Stimulated activated CD4-positive, alpha-beta T cell treated with anti-CD3 and anti-CD28 coated beads, TNF-alpha, amount 100 ng/mL, for 1 hour (primary cell): ENCODE measurements around the gene PRM3.

Source experiments
- DNase-seq, 3 donors: peaks; one replicate each; pipeline ENCODE4 v3.0.0-alpha.2; 2020; ENCODE audit warnings: low read depth in 3 of 3, low spot score in 1 of 3

The PRM3 gene

DNA sequence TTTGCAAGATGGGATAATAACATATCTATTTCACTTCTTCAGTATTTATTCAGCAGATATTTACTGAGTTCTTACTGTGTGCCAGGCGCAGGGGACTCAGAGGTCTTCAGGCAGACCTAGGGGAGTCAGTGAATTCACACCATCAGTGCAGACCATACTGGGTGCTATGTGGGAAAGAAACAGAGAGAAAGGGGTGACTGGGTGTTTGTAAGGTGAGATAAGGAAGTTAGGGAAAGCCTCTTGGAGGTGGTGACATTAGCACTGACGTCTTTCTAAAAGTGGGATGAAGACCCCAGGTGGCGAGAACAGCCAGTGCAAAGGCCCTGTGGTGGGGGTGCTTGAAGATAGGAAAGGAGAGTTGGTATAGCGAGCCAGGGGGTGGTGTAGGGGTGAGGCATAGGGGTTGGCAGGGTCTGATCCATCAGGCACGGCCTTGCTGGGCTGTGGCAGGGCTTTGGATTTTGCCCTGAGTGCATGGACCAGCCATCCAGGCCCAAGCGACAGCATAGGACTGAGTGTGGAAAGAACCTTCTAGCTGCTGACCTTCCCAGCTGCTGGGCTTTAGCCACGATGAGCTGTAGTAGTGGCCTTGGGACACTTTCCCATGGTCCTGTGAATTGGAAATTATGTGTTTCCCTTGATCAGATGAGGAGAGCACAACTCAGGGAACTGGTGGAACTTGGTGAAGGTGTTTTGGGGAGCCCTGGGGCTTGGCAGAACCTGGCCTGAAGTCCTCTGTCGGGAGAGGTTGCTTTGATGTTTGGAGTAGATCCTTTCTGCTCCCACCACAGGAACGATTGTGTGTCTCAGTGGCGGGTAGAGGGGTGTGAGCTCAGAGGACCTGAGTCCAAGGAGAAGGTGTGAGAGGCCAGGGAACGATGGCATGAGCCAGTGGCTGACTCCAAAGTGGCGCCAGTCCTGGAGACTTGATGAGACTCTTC, 13.5 kb downstream of the PRM3 start:
- no peak for DNase-seq

DNA sequence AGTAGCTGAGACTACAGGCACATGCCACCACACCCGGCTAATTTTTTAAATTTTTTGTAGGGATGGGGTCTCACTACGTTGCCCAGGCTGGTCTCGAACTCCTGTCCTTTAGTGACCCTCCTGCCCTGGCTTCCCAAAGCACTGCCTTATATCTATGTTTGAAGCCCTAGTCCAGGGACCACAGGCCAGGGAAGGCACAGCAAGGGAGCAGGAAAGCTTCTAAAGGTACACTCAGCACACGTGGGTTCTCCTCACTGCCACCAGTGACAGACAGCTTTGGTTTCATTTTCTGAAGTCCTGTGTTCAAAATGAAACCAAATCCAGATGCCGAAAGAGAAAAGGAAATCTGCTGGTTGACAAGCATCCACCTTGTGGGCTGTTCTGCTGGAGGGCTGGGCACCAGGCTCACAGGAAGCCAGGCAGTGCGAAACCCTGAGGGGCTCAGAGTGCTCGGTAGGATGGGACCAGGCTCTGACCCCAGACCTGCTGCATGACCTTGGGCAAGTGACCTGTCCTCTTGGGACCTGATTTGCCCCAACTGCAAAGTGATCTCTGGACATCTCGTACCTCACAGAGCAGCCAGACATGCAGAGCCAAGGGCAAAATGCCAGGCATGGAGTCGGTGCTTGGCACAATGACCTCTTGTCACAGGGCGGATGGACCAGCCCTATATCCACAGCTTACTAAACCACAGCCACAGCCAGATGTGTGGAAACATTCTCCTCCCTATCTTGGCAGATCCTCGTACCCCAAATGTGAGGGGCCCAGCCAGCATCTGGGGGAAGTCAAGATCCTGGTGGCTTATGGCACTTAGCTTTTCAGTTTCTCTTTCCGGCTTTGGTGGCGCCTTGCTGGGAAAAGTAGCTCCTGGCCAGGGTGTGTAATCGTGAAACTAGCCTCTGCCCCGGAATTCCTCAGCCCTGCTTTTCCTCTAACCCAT, 14.6 kb downstream of the PRM3 start:
- no peak for DNase-seq

DNA sequence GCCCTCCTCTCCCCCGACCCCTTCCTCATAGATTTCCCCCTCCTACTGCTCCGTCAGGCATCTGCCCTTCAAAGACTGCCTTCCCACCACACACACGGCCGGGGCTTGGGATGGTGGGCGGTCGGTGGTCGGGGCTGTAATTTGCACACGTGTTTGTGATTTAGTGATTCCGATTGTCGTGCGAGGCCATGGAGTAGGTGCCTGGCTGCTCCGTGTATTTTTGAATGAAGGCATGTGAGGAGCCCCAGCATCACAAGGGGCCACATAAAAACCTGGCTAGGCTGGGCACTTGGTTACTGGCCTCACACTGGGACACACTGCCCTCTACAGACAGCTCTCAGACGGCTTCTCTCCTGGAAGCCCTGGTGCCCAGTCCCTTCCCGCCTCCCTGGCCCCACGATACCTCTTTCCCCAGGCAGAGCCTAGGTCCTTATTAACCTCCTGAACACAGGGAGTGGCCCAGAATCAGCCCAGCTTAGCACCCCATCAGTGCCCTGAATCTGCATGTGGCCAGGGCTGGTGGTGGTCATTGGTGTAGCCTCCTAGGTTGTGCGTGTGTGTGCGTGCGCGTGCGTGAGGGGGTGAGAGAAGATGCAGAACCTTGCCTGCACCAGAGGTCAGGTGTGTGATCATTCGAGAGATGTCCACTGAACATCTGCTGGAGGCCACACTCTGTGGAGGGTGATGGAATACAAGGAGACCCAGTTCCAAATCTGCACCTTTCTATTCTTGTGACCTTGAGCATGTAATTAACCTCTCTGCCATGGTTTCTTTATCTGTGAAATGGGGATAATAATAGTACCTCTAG, 16.1 kb downstream of the PRM3 start:
- no peak for DNase-seq

DNA sequence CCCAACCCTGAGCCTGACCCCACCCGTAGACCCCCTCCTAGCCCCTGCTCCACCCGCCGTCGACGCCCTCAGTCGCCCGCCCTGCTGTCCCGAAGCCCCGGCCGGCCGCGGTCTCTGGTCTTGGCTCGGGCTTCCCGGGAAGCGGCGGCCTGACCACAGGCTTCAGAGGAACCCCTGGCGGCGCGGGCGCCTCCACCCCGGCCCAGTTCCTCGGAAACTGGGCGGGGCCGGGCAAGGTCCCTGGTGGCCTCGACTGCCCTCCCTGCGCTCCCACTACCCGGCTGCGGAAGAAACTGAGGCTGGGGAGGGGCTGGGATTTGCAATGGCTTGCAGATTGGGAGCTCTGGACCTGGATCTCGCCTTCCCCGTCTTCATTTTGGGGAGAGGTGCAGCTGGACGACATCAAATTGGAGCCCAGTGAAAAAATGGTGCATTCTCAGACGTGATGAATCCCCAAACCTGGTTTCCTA, 16.7 kb downstream of the PRM3 start:
- no peak for DNase-seq

DNA sequence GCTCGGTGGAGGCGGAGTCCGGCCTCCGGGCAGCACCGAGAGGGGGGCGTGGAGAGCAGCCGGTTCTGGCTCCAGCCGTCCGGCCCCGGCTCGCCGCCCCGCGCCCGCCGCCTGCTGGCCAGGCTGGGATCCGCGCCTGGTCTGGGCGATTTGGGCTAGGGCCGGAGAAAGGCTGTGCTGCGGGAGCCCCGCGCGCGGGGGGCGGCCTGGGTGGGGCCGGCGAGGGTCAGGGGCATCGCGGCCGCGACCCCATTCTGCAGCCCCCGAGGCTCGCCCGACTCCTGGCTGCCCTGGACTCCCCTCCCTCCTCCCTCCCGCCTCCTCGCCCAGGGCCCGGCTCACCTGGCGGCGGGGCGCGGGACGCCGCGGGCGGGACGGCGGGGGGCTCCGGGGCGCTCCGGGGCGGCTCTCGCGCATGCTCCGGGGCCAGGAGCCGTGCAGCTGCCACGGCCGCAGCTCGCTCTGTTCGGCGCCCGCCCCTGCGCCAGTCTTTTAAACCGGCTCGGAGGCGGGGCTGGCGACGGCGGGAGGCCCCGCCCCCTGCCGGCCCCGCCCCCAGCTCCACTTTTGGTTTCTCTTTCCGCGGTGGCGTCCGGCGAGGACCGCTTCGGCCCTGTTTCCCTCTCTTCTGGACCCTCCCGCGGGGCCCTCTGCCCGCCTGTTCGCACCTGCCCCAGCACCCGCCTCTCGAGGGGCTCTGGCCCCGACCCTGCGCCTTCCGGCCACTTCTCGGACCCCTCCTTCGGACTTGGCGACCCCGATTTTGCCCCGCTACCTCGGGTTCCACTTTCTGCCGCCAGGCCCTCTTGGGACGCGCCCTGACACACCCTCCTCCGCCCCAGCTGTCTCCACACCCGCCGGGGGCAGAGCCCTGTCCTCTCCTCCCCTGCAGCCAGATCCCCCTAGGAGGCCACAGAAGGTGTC, 17.4 kb downstream of the PRM3 start, which contains the start of gene SOCS1:
Gene SOCS1 (minus strand): TSS at position 468 of the 924 bp plus-strand sequence. CDS start 726 bp downstream, outside the sequence.
- DNase-seq: peak; percentile 75 to 90 (median 87)

DNA sequence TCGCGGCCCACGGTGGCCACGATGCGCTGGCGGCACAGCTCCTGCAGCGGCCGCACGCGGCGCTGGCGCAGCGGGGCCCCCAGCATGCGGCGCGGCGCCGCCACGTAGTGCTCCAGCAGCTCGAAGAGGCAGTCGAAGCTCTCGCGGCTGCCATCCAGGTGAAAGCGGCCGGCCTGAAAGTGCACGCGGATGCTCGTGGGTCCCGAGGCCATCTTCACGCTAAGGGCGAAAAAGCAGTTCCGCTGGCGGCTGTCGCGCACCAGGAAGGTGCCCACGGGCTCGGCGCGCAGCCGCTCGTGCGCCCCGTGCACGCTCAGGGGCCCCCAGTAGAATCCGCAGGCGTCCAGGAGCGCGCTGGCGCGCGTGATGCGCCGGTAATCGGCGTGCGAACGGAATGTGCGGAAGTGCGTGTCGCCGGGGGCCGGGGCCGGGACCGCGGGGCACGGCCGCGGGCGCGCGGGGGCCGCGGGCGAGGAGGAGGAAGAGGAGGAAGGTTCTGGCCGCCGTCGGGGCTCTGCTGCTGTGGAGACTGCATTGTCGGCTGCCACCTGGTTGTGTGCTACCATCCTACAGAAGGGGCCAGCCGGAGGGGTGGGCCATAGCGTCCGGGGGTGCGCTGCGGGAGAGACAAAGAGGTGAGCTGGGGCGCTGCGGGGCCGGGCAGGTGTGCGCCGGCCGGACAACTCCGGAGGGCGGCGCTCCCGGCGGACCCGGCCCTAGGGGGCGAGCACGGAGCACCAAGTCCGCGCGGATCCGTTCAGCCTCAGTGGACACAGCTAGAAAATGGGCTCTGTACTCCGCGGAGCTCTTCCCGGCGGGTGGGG, 18.3 kb downstream of the PRM3 start:
- peak in 1 of 3 donors; percentile 46 for DNase-seq

DNA sequence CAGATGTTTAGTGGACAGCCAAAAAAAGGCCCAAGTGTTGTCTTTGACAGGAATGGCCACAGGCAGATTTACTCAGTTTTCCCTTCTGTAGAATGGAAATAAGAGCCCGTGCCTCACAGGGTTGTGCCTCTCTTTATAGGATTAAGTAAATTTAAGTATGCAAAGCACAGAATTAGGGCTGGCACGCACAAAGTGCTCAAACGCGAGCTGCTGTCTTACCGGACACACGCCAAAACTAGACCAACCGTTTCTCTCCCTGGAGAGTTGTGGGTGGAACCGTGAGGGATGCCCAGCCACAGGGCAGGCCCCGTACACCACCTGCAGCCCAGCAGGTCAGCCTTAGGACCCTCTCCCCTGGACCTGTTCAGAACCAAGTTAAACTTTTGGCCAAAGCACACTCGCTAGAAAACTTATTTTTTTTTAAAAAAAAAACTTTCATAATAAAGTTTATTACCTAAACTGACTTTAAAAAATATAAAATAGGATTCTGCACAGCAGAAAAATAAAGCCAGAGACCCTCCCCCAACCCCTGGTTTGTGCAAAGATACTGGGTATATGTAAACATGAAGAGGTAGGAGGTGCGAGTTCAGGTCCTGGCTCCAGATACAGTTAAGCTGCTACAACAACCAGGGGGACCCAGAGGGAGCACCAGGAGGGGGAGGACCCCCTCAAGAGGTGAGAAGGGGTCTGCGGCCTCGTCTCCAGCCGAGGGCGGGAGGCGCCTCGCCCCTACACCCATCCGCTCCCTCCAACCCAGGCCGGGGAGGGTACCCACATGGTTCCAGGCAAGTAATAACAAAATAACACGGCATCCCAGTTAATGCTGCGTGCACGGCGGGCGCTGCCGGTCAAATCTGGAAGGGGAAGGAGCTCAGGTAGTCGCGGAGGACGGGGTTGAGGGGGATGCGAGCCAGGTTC, 19.2 kb downstream of the PRM3 start:
- DNase-seq: no peak

DNA sequence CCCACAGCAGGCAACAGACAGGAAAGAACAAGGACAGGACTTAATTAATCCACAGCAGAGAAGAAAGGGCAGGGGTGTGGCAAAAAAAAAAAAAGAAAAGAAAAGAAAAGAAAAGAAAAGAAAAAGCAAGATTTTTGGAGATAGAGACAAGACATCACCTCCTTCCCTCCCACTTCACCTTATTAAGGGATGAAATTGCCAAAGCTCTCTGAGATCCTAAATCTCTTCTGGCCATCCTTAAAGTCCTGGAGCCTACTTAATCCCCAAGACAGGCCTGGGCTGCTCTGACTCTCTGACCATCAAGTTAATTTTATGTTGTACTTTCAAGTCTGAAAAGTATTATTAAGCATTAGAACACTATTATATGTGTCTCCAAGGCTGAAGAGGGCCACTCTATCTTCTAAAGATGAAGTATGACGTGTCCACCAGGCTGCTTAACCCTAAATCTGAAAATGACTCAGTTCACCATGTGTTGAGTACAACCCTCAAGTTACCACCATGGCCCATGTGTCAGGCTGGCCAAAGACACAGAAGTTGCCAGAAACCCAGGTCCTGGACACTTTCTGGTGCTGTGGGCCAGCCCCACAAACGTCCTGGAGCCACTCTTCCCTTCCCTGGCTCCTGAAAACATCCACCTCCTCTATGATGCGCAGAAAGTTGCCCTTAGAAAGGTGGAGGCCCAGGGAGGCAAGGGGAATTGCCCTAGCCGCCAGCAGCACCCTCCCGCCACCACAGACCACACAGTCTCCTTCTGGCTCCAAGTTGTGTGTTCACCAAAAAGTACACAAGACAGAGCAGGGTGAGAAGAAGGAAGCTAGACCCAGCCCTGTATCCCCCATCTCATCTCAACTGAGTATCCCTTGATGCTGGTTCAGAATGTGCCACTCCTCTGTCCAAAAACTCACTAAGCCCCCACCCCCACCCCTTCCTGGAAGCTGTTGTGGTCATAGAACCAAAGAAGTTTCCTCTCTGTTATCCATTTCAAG, 20.1 kb downstream of the PRM3 start:
- DNase-seq: no peak

DNA sequence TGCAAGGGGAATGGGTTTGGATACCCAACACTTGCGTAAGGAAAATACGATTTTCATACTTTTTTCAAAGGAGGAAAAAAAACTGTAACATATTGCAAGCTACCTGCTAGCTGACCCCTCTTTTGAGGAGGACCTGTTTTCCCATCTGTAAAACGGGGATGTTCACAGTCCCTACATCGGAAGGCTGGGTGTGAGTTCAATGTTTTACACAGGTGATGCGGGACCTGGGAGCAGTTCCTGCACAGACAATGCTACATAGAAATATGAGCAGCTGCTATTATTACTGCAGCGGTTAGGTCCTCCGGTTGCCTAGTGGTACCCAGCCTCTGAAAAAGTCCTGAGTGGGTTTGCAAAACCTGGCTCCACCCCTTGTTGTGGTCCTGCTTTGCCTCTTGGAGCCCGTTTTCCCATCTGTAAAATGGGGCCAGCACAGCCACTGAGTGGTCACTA, 20.9 kb downstream of the PRM3 start:
- no peak for DNase-seq

DNA sequence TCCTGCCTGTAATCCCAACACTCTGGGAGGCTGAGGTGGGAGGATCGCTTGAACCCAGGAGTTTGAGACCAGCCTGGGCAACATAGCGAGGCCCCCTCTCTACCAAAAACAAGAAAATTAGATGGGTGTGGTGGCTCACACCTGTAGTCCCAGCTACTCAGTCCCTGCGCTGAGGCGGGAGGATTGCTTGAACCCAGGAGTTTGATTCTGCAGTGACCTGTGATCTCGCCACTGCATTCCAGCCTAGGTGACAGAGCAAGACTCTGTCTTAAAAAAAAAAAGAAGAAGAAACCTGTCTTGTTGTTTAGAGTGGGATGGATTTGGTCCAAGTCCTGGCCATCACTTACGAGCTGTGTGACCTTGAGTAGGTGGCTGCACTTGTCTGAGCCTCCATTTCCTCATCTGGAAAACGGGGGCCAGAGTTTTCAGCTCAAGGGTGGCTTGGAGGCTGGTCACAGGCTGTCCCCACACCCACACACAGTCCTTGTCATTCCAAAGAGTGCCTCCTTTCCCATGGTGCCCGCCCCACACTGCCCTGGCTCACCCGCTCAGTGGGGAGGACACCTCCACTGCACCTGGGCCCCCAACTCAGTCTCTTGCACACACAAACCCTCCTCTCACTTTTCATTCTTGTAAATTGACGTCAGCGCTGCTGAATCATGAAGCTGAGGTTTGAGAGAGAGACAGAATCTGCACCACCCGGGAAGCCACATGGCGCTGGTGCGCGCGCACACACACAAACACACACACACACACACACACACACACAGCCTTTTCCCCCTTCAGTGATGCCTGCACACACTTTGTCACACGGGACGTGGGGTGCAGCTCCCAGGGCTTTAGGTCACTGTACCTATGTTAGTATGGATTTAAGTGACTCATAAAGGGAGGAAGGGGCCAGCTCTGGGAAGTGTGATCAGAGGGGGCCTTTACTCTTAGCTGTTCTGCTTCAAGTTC, 21.6 kb downstream of the PRM3 start:
- DNase-seq: peak; percentile 60 to 66 (median 65)

DNA sequence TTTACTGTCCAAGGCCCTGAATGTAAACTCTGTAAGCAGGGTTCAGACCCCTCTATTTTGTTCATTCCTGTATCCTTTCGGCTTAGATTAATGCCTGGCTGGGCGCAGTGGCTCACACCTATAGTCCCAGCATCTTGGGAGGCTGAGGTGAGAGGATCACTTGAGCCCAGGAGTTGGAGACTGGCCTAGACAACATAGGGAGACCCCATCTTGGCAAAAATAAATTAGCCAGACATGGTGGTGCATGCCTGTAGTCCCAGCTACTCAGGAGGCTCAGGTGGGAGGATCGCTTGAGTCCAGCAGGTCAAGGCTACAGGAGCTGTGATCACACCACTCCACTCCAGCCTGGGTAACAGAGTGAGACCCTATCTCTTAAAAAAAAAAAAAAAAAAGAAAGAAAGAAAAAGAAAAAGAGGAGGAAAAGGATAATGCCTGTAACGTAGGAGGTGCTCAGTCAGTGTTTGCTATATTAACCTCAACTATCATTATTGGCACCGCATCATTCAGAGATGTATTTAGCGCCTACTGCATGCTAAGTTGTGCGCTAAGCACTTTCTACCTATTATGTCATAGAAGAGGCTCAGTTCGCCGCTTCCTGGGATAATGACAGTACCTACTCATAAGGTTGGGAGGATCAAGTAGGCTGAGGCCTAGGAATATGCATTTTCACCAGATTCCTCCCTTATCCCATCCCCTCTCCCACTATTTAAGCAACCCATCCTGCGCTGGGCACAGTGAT, 22.5 kb downstream of the PRM3 start:
- DNase-seq: no peak

DNA sequence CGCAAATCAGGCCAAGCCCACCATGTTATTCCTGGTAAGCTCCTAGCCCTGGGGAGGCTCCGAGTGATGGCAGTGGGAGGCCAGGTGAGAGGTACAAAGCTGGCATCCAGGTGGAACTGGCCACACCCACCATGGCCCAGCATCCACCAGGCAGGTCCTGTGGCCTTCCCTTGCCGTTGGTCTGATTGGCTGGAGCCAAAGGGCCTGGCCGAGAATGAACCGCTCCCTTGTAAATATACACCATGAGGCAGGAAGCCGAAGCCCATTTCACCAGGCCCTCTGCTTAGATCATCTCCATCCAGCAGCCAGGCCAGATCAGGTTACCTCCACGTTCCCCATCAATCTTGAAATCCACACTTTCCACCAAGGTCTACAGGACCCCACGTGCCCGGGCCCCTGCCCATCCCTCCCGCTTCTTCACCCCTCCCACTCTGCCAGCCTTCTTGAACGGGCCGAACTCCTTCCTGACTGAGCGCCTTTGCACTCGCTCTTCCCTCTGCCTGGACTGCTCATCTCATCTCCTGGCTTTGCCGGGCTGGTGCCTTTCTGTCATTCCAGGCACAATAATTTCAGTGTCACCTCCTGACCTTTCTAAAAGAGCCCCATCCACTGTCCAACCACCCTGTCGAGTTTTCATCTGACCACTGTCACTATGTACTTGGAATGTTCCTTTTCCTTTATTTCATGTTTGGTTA, 23.2 kb downstream of the PRM3 start:
- no peak for DNase-seq

DNA sequence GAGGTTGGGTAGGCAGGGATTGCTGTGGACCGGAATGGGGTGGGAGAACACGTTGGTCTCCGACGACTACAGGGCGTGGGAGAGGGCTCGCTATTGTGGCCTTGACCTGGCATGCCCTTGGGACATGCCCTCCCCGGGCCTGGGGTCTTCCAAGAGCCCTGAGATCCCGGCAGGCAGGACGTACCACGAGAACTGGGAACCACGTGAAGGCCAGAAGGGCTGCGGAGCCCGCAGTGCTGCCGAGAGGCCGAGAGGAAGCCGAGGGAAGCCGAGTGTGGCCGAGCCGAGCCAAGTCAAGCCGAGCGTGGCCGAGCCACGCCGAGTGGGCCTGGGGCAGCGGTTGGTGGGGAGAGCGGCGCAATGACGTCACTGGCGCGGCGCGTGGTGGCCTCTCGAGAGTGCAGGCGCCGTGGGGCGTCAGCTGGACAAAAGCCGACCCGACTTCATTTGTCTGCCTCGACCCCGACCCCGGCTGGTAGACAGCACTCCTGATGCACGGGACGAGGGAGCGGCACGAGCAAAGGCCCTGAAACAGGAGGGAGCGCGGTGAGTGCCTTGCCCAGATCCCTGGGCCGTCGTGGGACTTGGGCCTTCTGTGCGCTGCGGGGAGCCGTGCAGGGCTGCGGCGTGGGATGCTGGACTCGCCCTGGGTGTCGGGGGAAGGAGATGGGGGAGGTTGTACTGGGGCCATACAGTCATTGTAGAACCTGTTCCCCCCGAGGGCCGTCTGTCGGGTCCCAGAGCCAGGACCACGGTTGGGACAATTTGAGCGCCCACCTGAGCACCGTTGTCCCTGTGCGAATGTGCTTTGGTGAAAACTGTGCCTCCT, 24.0 kb downstream of the PRM3 start:
- no peak for DNase-seq
